GM12892 (cell line): ENCODE data around the gene PARP8.

Experiments
- POLR2A ChIP-seq: IDR thresholded peaks from 2 replicates; pipeline ENCODE4 v1.6.1; 2011; ENCODE audit warnings: low read depth, low read length, control low read depth
- POLR2AphosphoS5 ChIP-seq: IDR thresholded peaks from 2 replicates; pipeline ENCODE4 v1.6.1; 2011; ENCODE audit warnings: low read depth, low read length, control low read depth
- TAF1 ChIP-seq: IDR thresholded peaks from 2 replicates; pipeline ENCODE4 v1.6.1; 2011; ENCODE audit warnings: low read depth, mild to moderate bottlenecking, control low read depth, low read length, borderline replicate concordance

- TF ChIP-seq TAF1 (no peak), POLR2A (no peak), POLR2AphosphoS5 (no peak)
These were observed 207.3 kb downstream of the PARP8 start for GRCh38 chr5:50873595-50874277.
